Caco-2 (cell line): ENCODE results near the gene PKD1. TPM values are rescaled to one million over a fixed set of nuclear protein-coding genes. Genes with fewer than 3 reads are reported as not detected.
A peak's percentile ranks its signal among the peaks of the same experiment; 100 is the strongest.
"Not testable (repeated sequence)": the region's sequence is repeated elsewhere in the genome, so short reads cannot be mapped to it uniquely, and the experiment has no call there.

Experiments
- BruUV-seq: library from RNA; stranded (reverse); fragments of 400-500 nt; replicated peaks from 2 replicates; lab custom pipeline; 2021; lab: Mats Ljungman, UMichigan
- CTCF ChIA-PET: fragments of 300-600 bp; sonication (Branson Sonifier 250); formaldehyde crosslinking; loops from one replicate; lab custom pipeline; 2022; ENCODE audit warnings: antibody characterized with exemption; lab: Charles Lee
- POLR2A ChIA-PET: fragments of 300-600 bp; sonication (Branson Sonifier 250); formaldehyde crosslinking; loops from one replicate; lab custom pipeline; 2022; ENCODE audit warnings: antibody characterized with exemption; lab: Charles Lee
- DNase-seq, 2 experiments: peaks; one replicate each; pipeline versions ENCODE4 v3.0.0 to v3.0.0-alpha.2; 2020 to 2022
- H3K27me3 ChIP-seq: replicated peaks from 2 replicates; pipeline ENCODE4 v1.6.0; 2011; ENCODE audit warnings: low read length; ENCODE audit not compliant: control insufficient read depth, insufficient read depth
- H3K36me3 ChIP-seq: 2 replicates; pipeline ENCODE4 v1.5.1; 2011; ENCODE audit warnings: low read length; ENCODE audit not compliant: control insufficient read depth, insufficient read depth
- H3K4me1 ChIP-seq: fragments of 250-450 bp; sonication (Bioruptor Pico); 2 replicates; pipeline ENCODE4 v1.5.1; 2020; ENCODE audit warnings: mild to moderate bottlenecking
- H3K4me3 ChIP-seq: 2 replicates; pipeline ENCODE4 v1.5.1; 2011; ENCODE audit warnings: low read depth, mild to moderate bottlenecking, control low read depth, low read length
- H3K9me3 ChIP-seq: fragments of 250-450 bp; sonication (Bioruptor Pico); 2 replicates; pipeline ENCODE4 v1.5.1; 2020; ENCODE audit warnings: mild to moderate bottlenecking, moderate library complexity
- H3K27ac Mint-ChIP-seq: one replicate; pipeline ENCODE4 v1.8.0; 2022; ENCODE audit warnings: mixed read lengths; ENCODE audit not compliant: unreplicated experiment
- H3K27me3 Mint-ChIP-seq: one replicate; pipeline ENCODE4 v1.8.0; 2022; ENCODE audit warnings: mixed read lengths; ENCODE audit not compliant: insufficient read depth, unreplicated experiment
- H3K36me3 Mint-ChIP-seq: one replicate; pipeline ENCODE4 v1.8.0; 2022; ENCODE audit warnings: mild to moderate bottlenecking, mixed read lengths; ENCODE audit not compliant: insufficient read depth, unreplicated experiment
- H3K4me1 Mint-ChIP-seq: one replicate; pipeline ENCODE4 v1.8.0; 2022; ENCODE audit warnings: low read depth, mixed read lengths; ENCODE audit not compliant: unreplicated experiment
- H3K4me3 Mint-ChIP-seq: one replicate; pipeline ENCODE4 v1.8.0; 2022; ENCODE audit warnings: mild to moderate bottlenecking, moderate library complexity, mixed read lengths; ENCODE audit not compliant: unreplicated experiment
- H3K9me3 Mint-ChIP-seq: one replicate; pipeline ENCODE4 v1.8.0; 2022; ENCODE audit warnings: mixed read lengths; ENCODE audit not compliant: unreplicated experiment
- CTCF ChIP-seq, 2 experiments: fragments of 200-600 bp in 1 of 2; IDR thresholded peaks; 1 replicate in 1 of 2; 2 replicates in 1 of 2; pipeline versions ENCODE4 v1.5.1 to v1.8.0; 2011 to 2022; ENCODE audit warnings: antibody characterized with exemption in 1 of 2, control low read depth in 1 of 2, inconsistent platforms in 1 of 2, low read depth in 1 of 2, low read length in 1 of 2, mild to moderate bottlenecking in 1 of 2, moderate library complexity in 1 of 2; ENCODE audit not compliant: insufficient read depth in 1 of 2, severe bottlenecking in 1 of 2, unreplicated experiment in 1 of 2
- intact Hi-C: fragments of 100-400 bp; cut with micrococcal nuclease; formaldehyde crosslinking; loops from one replicate; pipeline ENCODE4 v1.10.0; 2022; ENCODE audit not compliant: unreplicated experiment
- total RNA-seq: library from RNA; stranded (reverse); gene quantifications from 2 replicates; pipeline ENCODE4 v1.2.3, GENCODE V29; 2022

Gene PKD1
- total RNA-seq, 1 experiment from 2014 or later = 70.5 TPM

GRCh38 chr16:2122429-2122828 lies 13.3 kb downstream of the PKD1 start:
- H3K4me1 ChIP-seq = no peaks in the 10 kb centered on the region
- H3K27me3 ChIP-seq = no peaks in the 10 kb centered on the region
- H3K9me3 ChIP-seq = no peaks in the 10 kb centered on the region
- H3K36me3 ChIP-seq = no peaks in the 10 kb centered on the region
- Mint-ChIP-seq H3K27me3 (no peaks in the 10 kb centered on the region), H3K9me3 (no peaks in the 10 kb centered on the region), H3K27ac (no peak overlapping the region), H3K4me3 (no peak overlapping the region), H3K36me3 (peaks cover 6% of the 10 kb centered on the region), H3K4me1 (no peaks in the 10 kb centered on the region)
- no peak for DNase-seq
- BruUV-seq = no TSS peak
- no peak for TF ChIP-seq CTCF (IDR thresholded peaks at IDR 0.05; ENCODE audit: insufficient read depth in 1 of 2, low read depth in 1 of 2, low read length in 1 of 2, severe bottlenecking in 1 of 2, unreplicated experiment in 1 of 2)
- no peak overlapping the region for H3K4me3 ChIP-seq
- intact Hi-C loops = no loop called here
- ChIA-PET CTCF (no interaction called here), POLR2A (no interaction called here)

GRCh38 chr16:2121853-2122252 lies 13.8 kb downstream of the PKD1 start:
- H3K27me3 ChIP-seq = no peaks in the 10 kb centered on the region
- H3K4me3 Mint-ChIP-seq = no peak overlapping the region
- CTCF ChIA-PET = interaction anchor here (1.0 to 1.6 kb wide), 2 partner anchors 18 to 130 kb away, joined by 6 to 14 read pairs; partner anchors contain the start of gene ECI1

GRCh38 chr16:2121325-2121724 lies 14.4 kb downstream of the PKD1 start:
- peak in 1 of 2 experiments; percentile 7 for TF ChIP-seq CTCF (IDR thresholded peaks at IDR 0.05; ENCODE audit: insufficient read depth in 1 of 2, low read depth in 1 of 2, low read length in 1 of 2, severe bottlenecking in 1 of 2, unreplicated experiment in 1 of 2)
- intact Hi-C loops, H3K4me1 Mint-ChIP-seq, POLR2A ChIA-PET, H3K9me3 Mint-ChIP-seq, H3K4me3 Mint-ChIP-seq, H3K36me3 ChIP-seq, H3K27ac Mint-ChIP-seq, H3K27me3 ChIP-seq, H3K27me3 Mint-ChIP-seq, H3K4me1 ChIP-seq, BruUV-seq, H3K4me3 ChIP-seq, H3K36me3 Mint-ChIP-seq, H3K9me3 ChIP-seq: not testable (repeated sequence)
- DNase-seq = peak in 1 of 2 experiments; percentile 25
- CTCF ChIA-PET = interaction anchor here (0.6 to 1.6 kb wide), 3 partner anchors 19 to 446 kb away, joined by 3 to 14 read pairs (median 6); partner anchors contain the start of gene ECI1

More at GRCh38 chr16:2121853-2122252, 13.8 kb downstream of the PKD1 start:
- H3K27me3 Mint-ChIP-seq = no peaks in the 10 kb centered on the region
- Histone ChIP-seq H3K36me3 (no peaks in the 10 kb centered on the region), H3K9me3 (no peaks in the 10 kb centered on the region), H3K4me1 (no peaks in the 10 kb centered on the region), H3K4me3 (no peak overlapping the region)
- BruUV-seq = no TSS peak
- no peaks in the 10 kb centered on the region for H3K4me1 Mint-ChIP-seq
- no peak for DNase-seq
- intact Hi-C loops = no loop called here
- H3K36me3 Mint-ChIP-seq = peaks cover 6% of the 10 kb centered on the region
- POLR2A ChIA-PET = no interaction called here
- no peaks in the 10 kb centered on the region for H3K9me3 Mint-ChIP-seq
- no peak overlapping the region for H3K27ac Mint-ChIP-seq
- no peak for TF ChIP-seq CTCF (IDR thresholded peaks at IDR 0.05; ENCODE audit: insufficient read depth in 1 of 2, low read depth in 1 of 2, low read length in 1 of 2, severe bottlenecking in 1 of 2, unreplicated experiment in 1 of 2)

- H3K9me3 ChIP-seq, H3K36me3 Mint-ChIP-seq, DNase-seq, intact Hi-C loops, CTCF ChIA-PET, POLR2A ChIA-PET, H3K4me3 ChIP-seq, H3K27me3 ChIP-seq, H3K4me3 Mint-ChIP-seq, H3K9me3 Mint-ChIP-seq, H3K36me3 ChIP-seq, H3K27ac Mint-ChIP-seq, H3K4me1 ChIP-seq, BruUV-seq, H3K27me3 Mint-ChIP-seq, H3K4me1 Mint-ChIP-seq: not testable (repeated sequence)
Measured at GRCh38 chr16:2117960-2118722, 17.6 kb downstream of the PKD1 start.

- intact Hi-C loops, H3K9me3 ChIP-seq, CTCF ChIA-PET, H3K27me3 ChIP-seq, POLR2A ChIA-PET, H3K9me3 Mint-ChIP-seq, H3K27ac Mint-ChIP-seq, H3K4me3 Mint-ChIP-seq, BruUV-seq, DNase-seq, H3K27me3 Mint-ChIP-seq, H3K4me3 ChIP-seq, H3K36me3 ChIP-seq, H3K4me1 Mint-ChIP-seq, H3K4me1 ChIP-seq: not testable (repeated sequence)
- H3K36me3 Mint-ChIP-seq = peaks cover 12% of the 10 kb centered on the region
Measured at GRCh38 chr16:2117341-2117740, 18.4 kb downstream of the PKD1 start.
